HEK293 (cell line): ENCODE measurements around the gene DVL1.

ENCODE experiments used
- CTCF ChIA-PET: fragments of 350-600 bp; formaldehyde crosslinking; extraction: SDS; loops from one replicate; lab custom pipeline; 2021; ENCODE audit warnings: antibody characterized with exemption; lab: Yijun Ruan, JAX
- POLR2A ChIA-PET: fragments of 300-600 bp; formaldehyde crosslinking; extraction: SDS; loops from one replicate; lab custom pipeline; 2020; ENCODE audit warnings: antibody characterized with exemption, inconsistent platforms; lab: Yijun Ruan, JAX
- H3K27ac ChIP-seq: fragments of 200-500 bp; sonication (Bioruptor generic); 2 replicates; pipeline ENCODE4 v1.5.1; 2014; ENCODE audit warnings: low read depth, low read length, control low read depth, inconsistent platforms; ENCODE audit errors: extremely low read depth
- H3K36me3 ChIP-seq, 2 experiments: fragments of 200-500 bp in 1 of 2; sonication (Bioruptor generic) in 1 of 2; 1 replicate in 1 of 2; 2 replicates in 1 of 2; pipeline ENCODE4 v1.5.1; 2014 to 2017; ENCODE audit warnings: inconsistent platforms in 2 of 2, low read length in 2 of 2; ENCODE audit not compliant: control insufficient read depth in 2 of 2, insufficient read depth in 1 of 2
- H3K4me1 ChIP-seq: fragments of 200-500 bp; sonication (Bioruptor generic); 2 replicates; pipeline ENCODE4 v1.5.1; 2014; ENCODE audit warnings: mild to moderate bottlenecking, low read length, inconsistent platforms; ENCODE audit not compliant: control insufficient read depth, insufficient read depth
- H3K4me3 ChIP-seq: 2 replicates; pipeline ENCODE4 v1.5.1; 2011; ENCODE audit warnings: low read depth, mild to moderate bottlenecking, control low read depth, low read length, moderate library complexity
- H3K9me3 ChIP-seq: fragments of 200-500 bp; sonication (Bioruptor generic); 2 replicates; pipeline ENCODE4 v1.5.1; 2014; ENCODE audit warnings: low read depth, low read length, inconsistent platforms; ENCODE audit not compliant: control insufficient read depth, insufficient read depth
- GLI2 ChIP-seq: fragments of 450-650 bp; formaldehyde crosslinking; IDR thresholded peaks from 2 replicates; pipeline ENCODE4; 2017; ENCODE audit warnings: missing biosample characterization, missing genetic modification characterization, low read depth, borderline replicate concordance
- GLIS2 ChIP-seq: fragments of 450-650 bp; formaldehyde crosslinking; IDR thresholded peaks from 2 replicates; pipeline ENCODE4 v1.5.1; 2016; ENCODE audit warnings: missing biosample characterization, missing genetic modification characterization
- KLF1 ChIP-seq: fragments of 450-650 bp; formaldehyde crosslinking; IDR thresholded peaks from 2 replicates; pipeline ENCODE4 v1.5.1; 2016; ENCODE audit warnings: missing biosample characterization, missing genetic modification characterization
- RBAK ChIP-seq: fragments of 450-650 bp; formaldehyde crosslinking; IDR thresholded peaks from 2 replicates; pipeline ENCODE4 v1.5.1; 2016; ENCODE audit warnings: missing biosample characterization, missing genetic modification characterization
- SCRT1 ChIP-seq: fragments of 450-650 bp; formaldehyde crosslinking; IDR thresholded peaks from 2 replicates; pipeline ENCODE4 v1.5.1; 2016; ENCODE audit warnings: missing biosample characterization, missing genetic modification characterization, borderline replicate concordance
- WT1 ChIP-seq: fragments of 450-650 bp; formaldehyde crosslinking; IDR thresholded peaks from 2 replicates; pipeline ENCODE4 v1.5.1; 2016; ENCODE audit warnings: missing biosample characterization, missing genetic modification characterization
- ZBTB1 ChIP-seq: fragments of 450-650 bp; formaldehyde crosslinking; IDR thresholded peaks from 2 replicates; pipeline ENCODE4 v1.5.1; 2016; ENCODE audit warnings: missing biosample characterization, missing genetic modification characterization
- ZEB2 ChIP-seq: fragments of 450-650 bp; formaldehyde crosslinking; IDR thresholded peaks from 2 replicates; pipeline ENCODE4 v1.5.1; 2016; ENCODE audit warnings: missing biosample characterization, missing genetic modification characterization
- ZNF121 ChIP-seq: fragments of 450-650 bp; formaldehyde crosslinking; IDR thresholded peaks from 2 replicates; pipeline ENCODE4 v1.5.1; 2016; ENCODE audit warnings: missing biosample characterization, missing genetic modification characterization
- ZNF16 ChIP-seq: fragments of 450-650 bp; formaldehyde crosslinking; IDR thresholded peaks from 2 replicates; pipeline ENCODE4 v1.5.1; 2016; ENCODE audit warnings: low read depth, missing biosample characterization, missing genetic modification characterization
- ZNF2 ChIP-seq: fragments of 450-650 bp; formaldehyde crosslinking; IDR thresholded peaks from 2 replicates; pipeline ENCODE4 v1.5.1; 2016; ENCODE audit warnings: missing biosample characterization, missing genetic modification characterization
- ZNF350 ChIP-seq: fragments of 450-650 bp; formaldehyde crosslinking; IDR thresholded peaks from 2 replicates; pipeline ENCODE4 v1.5.0; 2017; ENCODE audit warnings: missing biosample characterization, mild to moderate bottlenecking, missing genetic modification characterization
- ZNF433 ChIP-seq: fragments of 450-650 bp; formaldehyde crosslinking; IDR thresholded peaks from 2 replicates; pipeline ENCODE4 v1.5.1; 2016; ENCODE audit warnings: missing biosample characterization, missing genetic modification characterization, low read depth
- ZNF501 ChIP-seq: fragments of 450-650 bp; formaldehyde crosslinking; IDR thresholded peaks from 2 replicates; pipeline ENCODE4 v1.5.1; 2016; ENCODE audit warnings: missing biosample characterization, missing genetic modification characterization
- ZNF600 ChIP-seq: fragments of 450-650 bp; formaldehyde crosslinking; IDR thresholded peaks from 2 replicates; pipeline ENCODE4 v1.5.1; 2016; ENCODE audit warnings: missing biosample characterization, missing genetic modification characterization
- ZNF621 ChIP-seq: fragments of 450-650 bp; formaldehyde crosslinking; IDR thresholded peaks from 2 replicates; pipeline ENCODE4 v1.5.1; 2017; ENCODE audit warnings: missing biosample characterization, missing genetic modification characterization
- ZNF624 ChIP-seq: fragments of 450-650 bp; formaldehyde crosslinking; IDR thresholded peaks from 2 replicates; pipeline ENCODE4 v1.5.1; 2017; ENCODE audit warnings: missing biosample characterization, missing genetic modification characterization
- ZNF658 ChIP-seq: fragments of 450-650 bp; formaldehyde crosslinking; IDR thresholded peaks from 2 replicates; pipeline ENCODE4; 2016; ENCODE audit warnings: missing biosample characterization, missing genetic modification characterization
- ZNF670 ChIP-seq: fragments of 450-650 bp; formaldehyde crosslinking; IDR thresholded peaks from 2 replicates; pipeline ENCODE4 v1.5.1; 2016; ENCODE audit warnings: missing biosample characterization, missing genetic modification characterization, low read depth
- ZXDB ChIP-seq: fragments of 450-650 bp; formaldehyde crosslinking; IDR thresholded peaks from 2 replicates; pipeline ENCODE4 v1.5.1; 2016; ENCODE audit warnings: missing biosample characterization, missing genetic modification characterization
- TF ChIP-seq, protein P1 (sequence below): fragments of 450-650 bp; formaldehyde crosslinking; IDR thresholded peaks from 2 replicates; pipeline ENCODE4; 2016; ENCODE audit warnings: missing biosample characterization, missing genetic modification characterization
- TF ChIP-seq, protein P2 (sequence below): fragments of 450-650 bp; formaldehyde crosslinking; IDR thresholded peaks from 2 replicates; pipeline ENCODE4 v1.5.1; 2017; ENCODE audit warnings: missing biosample characterization, mild to moderate bottlenecking, missing genetic modification characterization, moderate library complexity
- TF ChIP-seq, protein P3 (sequence below): fragments of 450-650 bp; formaldehyde crosslinking; IDR thresholded peaks from 2 replicates; pipeline ENCODE4 v1.5.1; 2016; ENCODE audit warnings: missing biosample characterization, missing genetic modification characterization
- TF ChIP-seq, protein P4 (sequence below): fragments of 450-650 bp; formaldehyde crosslinking; IDR thresholded peaks from 2 replicates; pipeline ENCODE4 v1.5.1; 2016; ENCODE audit warnings: missing biosample characterization, missing genetic modification characterization
- TF ChIP-seq, protein P5 (sequence below): fragments of 450-650 bp; formaldehyde crosslinking; IDR thresholded peaks from 2 replicates; pipeline ENCODE4 v1.5.1; 2016; ENCODE audit warnings: missing biosample characterization, missing genetic modification characterization

The DVL1 gene

DNA sequence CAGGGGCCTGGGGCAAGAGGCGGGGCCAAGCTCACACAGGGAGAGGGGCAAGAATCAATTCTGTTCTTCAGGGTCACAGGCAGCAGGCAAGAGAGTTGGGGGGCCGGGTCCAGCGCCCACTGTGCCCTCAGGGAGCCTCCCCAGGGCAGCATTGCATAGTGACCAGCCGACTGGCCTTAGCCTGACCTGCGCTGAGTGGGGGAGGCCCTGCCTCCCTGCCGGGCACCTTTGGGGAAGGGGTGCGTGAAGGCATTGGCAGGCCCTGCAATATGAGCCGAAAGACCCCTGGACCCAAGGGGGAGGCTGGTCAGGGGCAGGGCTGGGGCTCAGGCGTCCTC lies 56.8 kb downstream of the DVL1 start:
- Histone ChIP-seq H3K9me3 (no peaks in the 10 kb centered on the region), H3K4me1 (no peaks in the 10 kb centered on the region), H3K27ac (no peak overlapping the region), H3K36me3 (peaks cover 0 to 36% of the 10 kb centered on the region in 2 experiments; a peak in 1 of 3 replicates), H3K4me3 (no peak overlapping the region)
- TF ChIP-seq, protein P1, sequence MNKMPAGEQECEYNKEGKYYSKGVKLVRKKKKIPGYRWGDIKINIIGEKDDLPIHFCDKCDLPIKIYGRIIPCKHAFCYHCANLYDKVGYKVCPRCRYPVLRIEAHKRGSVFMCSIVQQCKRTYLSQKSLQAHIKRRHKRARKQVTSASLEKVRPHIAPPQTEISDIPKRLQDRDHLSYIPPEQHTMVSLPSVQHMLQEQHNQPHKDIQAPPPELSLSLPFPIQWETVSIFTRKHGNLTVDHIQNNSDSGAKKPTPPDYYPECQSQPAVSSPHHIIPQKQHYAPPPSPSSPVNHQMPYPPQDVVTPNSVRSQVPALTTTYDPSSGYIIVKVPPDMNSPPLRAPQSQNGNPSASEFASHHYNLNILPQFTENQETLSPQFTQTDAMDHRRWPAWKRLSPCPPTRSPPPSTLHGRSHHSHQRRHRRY: no peak
- no peak for TF ChIP-seq RBAK (tag by site-specific recombination)
- TF ChIP-seq, protein P2, sequence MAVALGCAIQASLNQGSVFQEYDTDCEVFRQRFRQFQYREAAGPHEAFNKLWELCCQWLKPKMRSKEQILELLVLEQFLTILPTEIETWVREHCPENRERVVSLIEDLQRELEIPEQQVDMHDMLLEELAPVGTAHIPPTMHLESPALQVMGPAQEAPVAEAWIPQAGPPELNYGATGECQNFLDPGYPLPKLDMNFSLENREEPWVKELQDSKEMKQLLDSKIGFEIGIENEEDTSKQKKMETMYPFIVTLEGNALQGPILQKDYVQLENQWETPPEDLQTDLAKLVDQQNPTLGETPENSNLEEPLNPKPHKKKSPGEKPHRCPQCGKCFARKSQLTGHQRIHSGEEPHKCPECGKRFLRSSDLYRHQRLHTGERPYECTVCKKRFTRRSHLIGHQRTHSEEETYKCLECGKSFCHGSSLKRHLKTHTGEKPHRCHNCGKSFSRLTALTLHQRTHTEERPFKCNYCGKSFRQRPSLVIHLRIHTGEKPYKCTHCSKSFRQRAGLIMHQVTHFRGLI (tag by site-specific recombination): no peak
- TF ChIP-seq ZNF621 (tag by site-specific recombination): no peak
- no peak for TF ChIP-seq ZNF658 (tag by site-specific recombination)
- no peak for TF ChIP-seq ZNF670 (tag by site-specific recombination)
- ChIA-PET POLR2A (interaction anchor here (1.1 to 2.8 kb wide), 5 partner anchors 8 to 308 kb away, joined by 3 to 12 read pairs (median 4); partner anchors contain the start of gene UBE2J2), CTCF (interaction anchor here (0.6 to 4.3 kb wide), 18 partner anchors 8 to 350 kb away, joined by 3 to 76 read pairs (median 4); no protein-coding TSS in a partner anchor)

DNA sequence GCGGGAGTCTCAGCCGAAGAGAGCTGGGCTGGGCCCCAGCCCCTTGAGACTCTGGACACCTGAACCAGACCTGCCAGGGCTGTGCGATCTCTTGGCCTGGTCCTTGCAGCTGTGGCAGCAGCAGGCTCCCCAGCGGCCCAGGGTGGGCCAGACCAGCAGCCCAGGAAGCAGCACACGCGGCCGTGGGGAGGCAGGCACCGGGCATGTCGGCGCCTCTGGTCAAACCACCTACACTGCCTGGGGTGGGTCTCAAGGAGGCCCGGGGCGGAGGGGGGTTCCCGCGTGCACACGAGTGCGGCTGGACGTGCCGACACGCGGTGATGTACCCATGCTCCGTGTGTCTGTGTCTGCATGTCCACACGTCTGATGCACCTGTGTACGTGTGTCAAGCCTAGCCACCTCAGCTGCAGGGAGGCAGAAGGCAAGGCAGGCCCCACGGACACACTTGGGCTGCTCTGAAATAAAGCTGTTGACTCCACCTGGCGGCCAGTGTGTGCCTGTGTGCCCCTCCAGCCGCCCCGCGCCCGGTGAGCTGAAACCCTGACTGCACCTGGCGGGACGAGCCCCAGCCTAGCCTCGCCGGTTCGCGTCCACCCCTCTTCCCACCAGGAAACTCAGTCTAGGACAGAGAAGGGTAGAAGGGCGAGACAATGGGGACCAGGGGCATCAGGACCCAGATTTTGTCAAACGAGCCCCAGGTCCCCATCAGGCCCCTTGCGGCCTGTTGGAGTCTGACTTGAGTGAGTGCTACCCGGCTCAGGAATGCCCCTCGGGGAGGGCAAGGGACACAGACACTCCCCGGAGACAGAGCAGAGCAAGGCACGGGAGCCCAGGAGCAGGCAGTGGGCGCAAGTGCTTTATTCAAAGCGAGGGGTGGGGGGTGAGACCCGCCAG lies 57.4 kb downstream of the DVL1 start:
- Histone ChIP-seq H3K27ac (no peak overlapping the region), H3K4me1 (no peaks in the 10 kb centered on the region), H3K9me3 (no peaks in the 10 kb centered on the region), H3K36me3 (peaks cover 0 to 33% of the 10 kb centered on the region in 2 experiments; a peak in 1 of 3 replicates), H3K4me3 (no peak overlapping the region)
- POLR2A ChIA-PET: interaction anchor here (0.8 to 2.8 kb wide), 7 partner anchors 9 to 307 kb away, joined by 3 to 12 read pairs (median 4); partner anchors contain the start of gene UBE2J2
- CTCF ChIA-PET: interaction anchor here (0.5 to 4.3 kb wide), 29 partner anchors 9 to 413 kb away, joined by 3 to 76 read pairs (median 3); no protein-coding TSS in a partner anchor
- TF ChIP-seq, protein P3, sequence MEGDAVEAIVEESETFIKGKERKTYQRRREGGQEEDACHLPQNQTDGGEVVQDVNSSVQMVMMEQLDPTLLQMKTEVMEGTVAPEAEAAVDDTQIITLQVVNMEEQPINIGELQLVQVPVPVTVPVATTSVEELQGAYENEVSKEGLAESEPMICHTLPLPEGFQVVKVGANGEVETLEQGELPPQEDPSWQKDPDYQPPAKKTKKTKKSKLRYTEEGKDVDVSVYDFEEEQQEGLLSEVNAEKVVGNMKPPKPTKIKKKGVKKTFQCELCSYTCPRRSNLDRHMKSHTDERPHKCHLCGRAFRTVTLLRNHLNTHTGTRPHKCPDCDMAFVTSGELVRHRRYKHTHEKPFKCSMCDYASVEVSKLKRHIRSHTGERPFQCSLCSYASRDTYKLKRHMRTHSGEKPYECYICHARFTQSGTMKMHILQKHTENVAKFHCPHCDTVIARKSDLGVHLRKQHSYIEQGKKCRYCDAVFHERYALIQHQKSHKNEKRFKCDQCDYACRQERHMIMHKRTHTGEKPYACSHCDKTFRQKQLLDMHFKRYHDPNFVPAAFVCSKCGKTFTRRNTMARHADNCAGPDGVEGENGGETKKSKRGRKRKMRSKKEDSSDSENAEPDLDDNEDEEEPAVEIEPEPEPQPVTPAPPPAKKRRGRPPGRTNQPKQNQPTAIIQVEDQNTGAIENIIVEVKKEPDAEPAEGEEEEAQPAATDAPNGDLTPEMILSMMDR: peak; percentile 91
- no peak for TF ChIP-seq ZNF121
- no peak for TF ChIP-seq WT1 (tag by site-specific recombination)
- TF ChIP-seq, protein P4, sequence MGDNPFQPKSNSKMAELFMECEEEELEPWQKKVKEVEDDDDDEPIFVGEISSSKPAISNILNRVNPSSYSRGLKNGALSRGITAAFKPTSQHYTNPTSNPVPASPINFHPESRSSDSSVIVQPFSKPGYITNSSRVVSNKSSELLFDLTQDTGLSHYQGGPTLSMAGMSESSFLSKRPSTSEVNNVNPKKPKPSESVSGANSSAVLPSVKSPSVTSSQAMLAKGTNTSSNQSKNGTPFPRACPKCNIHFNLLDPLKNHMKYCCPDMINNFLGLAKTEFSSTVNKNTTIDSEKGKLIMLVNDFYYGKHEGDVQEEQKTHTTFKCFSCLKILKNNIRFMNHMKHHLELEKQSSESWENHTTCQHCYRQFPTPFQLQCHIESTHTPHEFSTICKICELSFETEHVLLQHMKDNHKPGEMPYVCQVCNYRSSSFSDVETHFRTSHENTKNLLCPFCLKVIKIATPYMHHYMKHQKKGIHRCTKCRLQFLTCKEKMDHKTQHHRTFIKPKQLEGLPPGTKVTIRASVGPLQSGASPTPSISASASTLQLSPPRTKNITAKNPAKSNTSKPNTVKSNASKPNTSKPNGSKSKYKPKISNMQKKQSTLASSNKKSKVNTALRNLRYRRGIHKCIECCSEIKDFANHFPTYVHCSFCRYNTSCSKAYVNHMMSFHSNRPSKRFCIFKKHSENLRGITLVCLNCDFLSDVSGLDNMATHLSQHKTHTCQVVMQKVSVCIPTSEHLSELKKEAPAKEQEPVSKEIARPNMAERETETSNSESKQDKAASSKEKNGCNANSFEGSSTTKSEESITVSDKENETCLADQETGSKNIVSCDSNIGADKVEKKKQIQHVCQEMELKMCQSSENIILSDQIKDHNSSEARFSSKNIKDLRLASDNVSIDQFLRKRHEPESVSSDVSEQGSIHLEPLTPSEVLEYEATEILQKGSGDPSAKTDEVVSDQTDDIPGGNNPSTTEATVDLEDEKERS (tag by site-specific recombination): no peak
- TF ChIP-seq, protein P5, sequence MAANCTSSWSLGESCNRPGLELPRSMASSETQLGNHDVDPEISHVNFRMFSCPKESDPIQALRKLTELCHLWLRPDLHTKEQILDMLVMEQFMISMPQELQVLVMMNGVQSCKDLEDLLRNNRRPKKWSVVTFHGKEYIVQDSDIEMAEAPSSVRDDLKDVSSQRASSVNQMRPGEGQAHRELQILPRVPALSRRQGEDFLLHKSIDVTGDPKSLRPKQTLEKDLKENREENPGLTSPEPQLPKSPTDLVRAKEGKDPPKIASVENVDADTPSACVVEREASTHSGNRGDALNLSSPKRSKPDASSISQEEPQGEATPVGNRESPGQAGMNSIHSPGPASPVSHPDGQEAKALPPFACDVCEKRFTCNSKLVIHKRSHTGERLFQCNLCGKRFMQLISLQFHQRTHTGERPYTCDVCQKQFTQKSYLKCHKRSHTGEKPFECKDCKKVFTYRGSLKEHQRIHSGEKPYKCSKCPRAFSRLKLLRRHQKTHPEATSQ: no peak
- no peak for TF ChIP-seq ZNF624 (tag by site-specific recombination)
- peak; percentile 94 for TF ChIP-seq ZNF2 (tag by site-specific recombination)
- TF ChIP-seq KLF1 (tag by site-specific recombination): no peak; the same call in 1 of the 2 replicates
- TF ChIP-seq ZXDB (tag by site-specific recombination): 0 out of 2 replicates have a peak, but pooled peaks have one; percentile 23
- TF ChIP-seq ZNF16 (tag by site-specific recombination): no peak
- no peak for TF ChIP-seq ZBTB1
- no peak for TF ChIP-seq ZNF350 (tag by site-specific recombination)
- TF ChIP-seq ZNF501 (tag by site-specific recombination): peak; percentile 84
- no peak for TF ChIP-seq GLI2 (tag by site-specific recombination)
- peak; percentile 35; the same call in 1 of the 2 replicates for TF ChIP-seq ZEB2
- TF ChIP-seq GLIS2: peak; percentile 62
- TF ChIP-seq ZNF600 (tag by site-specific recombination): peak; percentile 53; the same call in 1 of the 2 replicates
- no peak for TF ChIP-seq SCRT1 (tag by site-specific recombination)
- no peak for TF ChIP-seq ZNF433
